ENCODE data around the gene DUSP15.

GRCh38 chr20:31840906-31841816 lies 29.2 kb downstream of the DUSP15 start:
- TF ChIP-seq POLR2A (IDR thresholded peaks at IDR 0.05) (no peak), CTCF (IDR thresholded peaks at IDR 0.05) (no peak)
